CD4-positive, alpha-beta T cell treated with Interleukin-12 subunit alpha and Interleukin-12 subunit beta, for 1 hour (primary cell): ENCODE measurements around the gene SERPINA1.
A peak's percentile ranks its signal among the peaks of the same experiment; 100 is the strongest.
"Not testable (repeated sequence)": the region's sequence is repeated elsewhere in the genome, so short reads cannot be mapped to it uniquely, and the experiment has no call there.

Experiments used
- DNase-seq: peaks from one replicate; pipeline ENCODE4 v3.0.0-alpha.2; 2020

The SERPINA1 gene

GRCh38 chr14:94388384-94389103, at the start of gene SERPINA1:
Gene SERPINA1, minus strand, starts transcription at chr14:94388602. Its CDS starts 5,365 bp downstream, at chr14:94383237.
- DNase-seq = no peak

GRCh38 chr14:94428610-94429009, 40.2 kb upstream of the SERPINA1 start:
- DNase-seq = no peak

GRCh38 chr14:94427016-94427613, 38.7 kb upstream of the SERPINA1 start:
- no peak for DNase-seq

GRCh38 chr14:94426526-94426925, 38.1 kb upstream of the SERPINA1 start:
- no peak for DNase-seq

- no peak for DNase-seq
Measured at GRCh38 chr14:94424371-94424770, 36.0 kb upstream of the SERPINA1 start.

DNA sequence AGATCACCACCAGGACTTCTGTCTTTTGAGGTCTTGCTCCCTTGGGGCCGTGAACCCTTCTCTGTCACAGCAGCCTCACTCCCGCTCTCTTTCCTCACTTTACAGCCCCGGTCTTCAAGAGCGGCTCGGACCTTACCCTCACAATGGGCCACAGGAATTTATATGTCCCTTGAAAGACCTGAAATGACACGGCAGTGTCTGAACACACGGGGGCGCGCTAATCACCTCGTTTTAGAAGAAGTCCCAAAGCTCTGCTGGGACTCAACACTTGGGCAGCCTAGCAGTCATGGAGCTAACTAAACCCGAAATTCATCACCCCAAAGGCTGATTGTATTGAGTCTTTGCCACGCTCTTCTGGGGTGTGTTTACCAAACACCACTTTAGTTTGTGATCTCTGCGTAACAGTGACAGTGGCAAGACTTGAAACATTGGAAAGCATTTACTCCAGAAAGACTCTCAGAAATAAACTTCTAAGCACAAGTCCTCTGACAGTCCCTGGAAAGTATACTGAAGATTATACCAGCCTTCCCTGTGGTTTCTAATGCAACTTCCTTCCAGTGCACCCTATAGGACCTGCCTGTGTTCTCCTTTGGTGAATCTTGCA, 35.2 kb upstream of the SERPINA1 start:
- DNase-seq = peak; percentile 18

DNA sequence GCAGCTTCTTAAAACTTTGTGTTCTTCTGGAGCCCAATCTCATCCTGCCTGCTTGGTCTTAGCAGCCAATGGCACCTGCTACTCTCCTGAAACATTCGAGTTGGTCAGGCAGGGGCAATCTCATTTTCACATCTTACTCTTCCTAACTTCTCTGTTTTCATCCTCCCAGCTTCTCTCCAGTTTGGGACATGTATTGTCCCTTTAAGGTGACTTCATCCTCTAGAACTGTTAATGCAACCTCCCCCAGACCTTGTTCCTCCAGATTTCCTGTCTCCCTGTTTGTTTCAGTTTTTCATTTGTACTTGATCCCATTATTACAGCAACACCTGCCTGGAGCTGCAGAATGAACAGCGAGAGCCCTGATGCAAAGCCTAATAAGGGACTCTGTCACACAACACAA, 32.9 kb upstream of the SERPINA1 start:
- DNase-seq = no peak

DNA sequence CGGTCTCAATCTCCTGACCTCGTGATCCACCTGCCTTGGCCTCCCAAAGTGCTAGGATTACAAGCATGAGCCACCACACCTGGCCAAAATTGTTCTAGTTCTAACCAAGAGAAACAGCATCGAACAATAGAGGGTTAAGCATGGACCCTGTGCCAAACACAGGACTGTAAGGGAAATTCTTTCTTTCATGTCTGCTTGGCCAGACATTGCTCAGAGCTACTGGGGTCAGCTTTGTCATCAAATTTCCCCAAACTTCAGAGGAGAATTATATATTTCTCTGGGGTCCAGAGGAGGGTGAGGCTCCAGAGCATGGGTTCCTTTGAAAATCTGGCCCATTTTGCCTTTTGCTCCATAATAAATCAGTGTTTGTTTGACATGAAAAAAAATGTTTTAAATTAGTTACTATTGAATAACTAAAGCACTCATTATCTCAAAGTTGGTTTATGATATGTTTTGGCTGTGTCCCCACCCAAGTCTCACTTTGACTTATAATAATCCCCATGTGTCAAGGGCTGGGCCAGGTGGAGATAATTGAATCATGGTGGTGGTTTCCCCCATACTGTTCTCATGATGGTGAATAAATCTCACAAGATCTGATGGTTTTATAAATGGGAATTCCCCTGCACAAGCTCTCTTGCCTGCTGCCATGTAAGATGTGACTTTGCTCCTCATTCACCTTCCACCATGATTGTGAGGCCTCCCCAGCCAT, 29.2 kb upstream of the SERPINA1 start:
- not testable (repeated sequence) for DNase-seq

- DNase-seq = no peak
Measured at GRCh38 chr14:94412671-94413638, 24.6 kb upstream of the SERPINA1 start.

DNA sequence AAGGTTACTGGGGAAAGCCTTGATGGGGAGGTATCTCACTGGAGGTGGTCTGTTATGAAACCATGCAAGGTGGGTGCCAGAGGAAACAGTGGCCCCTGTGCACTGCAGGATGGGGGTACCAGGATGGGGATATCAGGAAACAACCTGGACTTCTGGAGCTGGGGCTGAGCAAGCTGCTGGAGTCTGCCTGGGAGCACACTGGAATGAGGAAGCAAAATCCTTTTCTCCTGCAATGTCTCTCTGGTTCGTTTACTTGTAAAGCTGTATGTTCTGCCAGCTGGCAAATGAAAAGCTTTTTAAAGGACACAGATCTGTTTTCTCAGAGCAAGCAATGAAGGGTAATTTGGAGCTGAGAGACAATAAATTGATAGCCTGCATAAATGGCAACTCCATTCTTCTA, 23.2 kb upstream of the SERPINA1 start:
- no peak for DNase-seq

DNA sequence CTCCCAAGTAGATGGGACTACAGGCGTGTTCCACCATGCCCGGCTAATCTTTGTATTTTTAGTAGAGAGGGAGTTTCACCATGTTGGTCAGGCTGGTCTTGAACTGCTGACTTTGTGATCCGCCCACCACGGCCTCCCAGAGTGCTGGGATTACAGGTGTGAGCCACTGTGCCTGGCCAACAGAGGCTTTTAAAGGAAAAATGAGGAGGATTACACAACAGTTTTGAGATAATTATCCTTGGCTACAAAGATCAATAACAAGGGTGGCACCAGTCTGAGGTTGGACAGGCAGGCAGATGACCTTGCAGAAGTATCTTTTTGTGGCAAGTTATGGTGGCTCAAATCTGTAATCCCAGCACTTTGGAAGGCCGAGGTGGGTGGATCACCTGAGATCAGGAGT, 21.0 kb upstream of the SERPINA1 start:
- not testable (repeated sequence) for DNase-seq

GRCh38 chr14:94408546-94409095, 20.2 kb upstream of the SERPINA1 start:
- no peak for DNase-seq

DNA sequence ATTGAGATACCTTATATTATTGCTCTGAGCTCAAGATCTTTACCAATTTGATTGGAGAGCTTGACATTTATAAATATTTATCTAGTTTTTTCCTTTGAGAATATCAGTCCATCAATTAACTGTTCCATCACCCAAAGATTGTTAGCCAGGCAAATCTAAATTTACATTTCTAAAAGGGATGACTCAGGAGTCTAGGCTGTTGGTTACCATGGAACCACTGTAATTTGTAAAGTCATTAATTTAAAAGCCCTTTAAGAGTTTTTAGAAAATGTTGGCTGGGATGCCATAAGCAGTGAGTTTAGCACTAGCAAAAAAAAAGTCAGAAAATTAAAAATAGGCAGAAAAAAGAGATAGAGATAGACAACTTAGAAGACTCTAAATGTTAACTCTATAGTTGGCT, 19.5 kb upstream of the SERPINA1 start:
- DNase-seq = no peak

GRCh38 chr14:94406910-94407309, 18.5 kb upstream of the SERPINA1 start:
- DNase-seq = no peak

DNA sequence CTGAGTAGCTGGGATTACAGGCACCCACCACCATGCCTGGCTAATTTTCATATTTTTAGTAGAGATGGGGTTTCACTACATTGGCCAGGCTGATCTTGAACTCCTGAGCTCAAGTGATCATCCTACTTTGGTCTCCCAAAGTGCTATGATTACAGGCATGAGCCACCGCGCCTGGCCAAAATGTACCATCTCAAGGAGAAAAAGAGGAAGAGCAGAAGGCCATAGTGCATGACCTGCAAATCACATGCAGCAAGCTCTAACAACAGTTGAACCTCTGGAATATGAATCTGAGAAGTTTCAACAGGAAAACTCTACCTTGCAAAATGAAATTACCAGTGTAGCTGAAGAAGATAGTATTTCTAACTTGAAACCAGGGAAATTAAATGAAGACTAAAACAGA, 17.1 kb upstream of the SERPINA1 start:
- DNase-seq = no peak

GRCh38 chr14:94404561-94404960, 16.2 kb upstream of the SERPINA1 start:
- no peak for DNase-seq

- DNase-seq = no peak
Measured at GRCh38 chr14:94403312-94403932, 15.0 kb upstream of the SERPINA1 start.

- DNase-seq = no peak
Measured at GRCh38 chr14:94401083-94401482, 12.7 kb upstream of the SERPINA1 start.

DNA sequence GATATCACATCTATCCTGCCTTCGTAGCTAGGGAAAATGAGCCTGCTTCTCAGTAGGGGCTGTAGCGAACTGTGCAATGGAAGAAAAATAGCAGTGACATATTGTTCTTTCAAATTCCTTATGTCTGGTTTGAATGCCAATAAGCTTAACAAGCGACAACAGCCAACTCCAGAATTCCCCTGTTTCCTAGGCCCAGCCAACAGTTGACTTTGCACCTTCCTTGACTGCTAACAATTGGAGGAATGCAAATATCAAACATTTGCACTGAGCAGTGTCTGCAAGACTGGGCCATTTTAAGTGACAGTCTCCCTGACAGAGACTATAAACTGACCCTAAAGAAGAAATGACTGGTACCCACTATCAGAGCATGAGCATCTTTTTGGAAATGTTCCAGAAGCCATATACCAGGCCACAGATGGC, 12.0 kb upstream of the SERPINA1 start:
- DNase-seq = no peak

- no peak for DNase-seq
Measured at GRCh38 chr14:94398536-94398935, 10.1 kb upstream of the SERPINA1 start.

GRCh38 chr14:94398182-94398479, 9.7 kb upstream of the SERPINA1 start:
- no peak for DNase-seq
